ENCODE data around the gene OR51E1. TPM values are rescaled to one million over a fixed set of nuclear protein-coding genes. Genes with fewer than 3 reads are reported as not detected.
A peak's percentile ranks its signal among the peaks of the same experiment; 100 is the strongest.

The OR51E1 gene
- total and polyA plus RNA-seq, 4 donors = 0.01 to 0.60 TPM; not detected in 2

- no peak overlapping the region for H3K27ac ChIP-seq (ENCODE audit: low read depth in 1 of 2, low read length in 1 of 2)
- no peak overlapping the region for H3K4me3 ChIP-seq
- H3K27me3 ChIP-seq (ENCODE audit: control insufficient read depth in 3 of 3, insufficient read depth in 3 of 3, low read length in 2 of 3) = no peaks in the 10 kb centered on the region
- TF ChIP-seq CTCF (IDR thresholded peaks at IDR 0.05; ENCODE audit: control extremely low read depth, extremely low read depth) = no peak
- peaks cover 0 to 15% (median 9%) of the 10 kb centered on the region in 4 donors for H3K36me3 ChIP-seq (ENCODE audit: control insufficient read depth in 4 of 4, insufficient read depth in 4 of 4, low read length in 4 of 4)
- H3K9me3 ChIP-seq (ENCODE audit: control insufficient read depth in 4 of 4, insufficient read depth in 3 of 4, low read length in 3 of 4) = no peaks in the 10 kb centered on the region
- DNase-seq = peak in 2 of 3 donors; percentile 32 to 55
- ATAC-seq (ENCODE audit: insufficient read depth, low FRiP score) = no peak
- peak overlapping the region; percentile 42 to 67 for H3K9ac ChIP-seq (ENCODE audit: insufficient read depth in 1 of 2, low read length in 2 of 2)
- H3K4me1 ChIP-seq (ENCODE audit: control insufficient read depth in 5 of 5, insufficient read depth in 5 of 5, low read length in 5 of 5) = peaks cover 1 to 14% (median 11%) of the 10 kb centered on the region in 5 donors
- 19 to 22% methylated on average over 6 of the region's 6 CpGs for WGBS, 2 donors
These were observed 36.7 kb upstream of the OR51E1 start for GRCh38 chr11:4607096-4607495.

DNA sequence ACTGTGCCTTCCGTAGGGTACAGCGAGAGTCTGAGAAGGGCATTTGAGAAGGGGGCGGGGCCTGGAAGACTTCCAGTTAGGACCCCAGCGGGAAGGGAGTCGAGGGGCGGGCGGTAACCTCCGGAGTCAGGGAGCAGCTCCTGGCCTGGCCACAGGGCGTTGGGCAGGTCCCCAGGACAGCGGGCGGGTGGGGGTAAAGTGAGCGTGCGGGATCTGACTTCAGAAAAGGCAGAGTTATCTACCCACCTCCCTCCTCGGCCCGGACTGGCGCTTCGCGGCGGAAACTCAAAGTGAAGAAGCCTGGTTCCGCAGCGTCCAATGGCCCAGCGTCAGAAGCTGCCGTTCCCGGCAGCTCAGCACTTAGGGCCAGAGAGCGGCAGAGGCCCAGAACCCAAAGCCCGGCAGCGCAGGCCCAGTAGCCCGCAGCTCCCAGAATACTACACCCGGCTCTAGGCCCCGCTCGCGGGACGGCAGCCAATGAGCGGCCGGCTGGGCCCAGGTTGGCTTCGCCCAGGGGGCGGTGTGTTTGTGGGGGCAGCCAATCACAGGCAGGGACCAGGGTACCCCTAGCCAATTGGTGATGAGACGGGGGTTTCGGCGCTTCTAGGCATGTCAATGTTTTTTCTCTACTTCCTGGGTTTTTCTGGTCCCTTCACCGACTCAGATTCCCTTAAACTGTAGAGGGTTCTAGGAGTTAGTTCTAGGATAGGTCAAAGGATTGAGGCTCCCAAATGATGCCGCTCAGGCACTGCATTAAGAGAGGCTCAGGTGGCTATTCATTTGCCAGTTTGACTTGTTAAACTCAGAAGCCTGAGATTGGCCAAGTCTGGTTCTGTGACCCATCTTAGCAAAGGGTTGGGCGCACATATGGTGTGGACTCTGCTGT is 35.8 kb upstream of the OR51E1 start, which contains the start of gene TRIM68:
TSS of gene TRIM68 (minus strand) at position 451 of the 886 bp plus-strand sequence. CDS start 2,727 bp downstream, outside the sequence.
- peak within 1 kb of the TSS; percentile 92 to 93 for H3K27ac ChIP-seq (ENCODE audit: low read depth in 1 of 2, low read length in 1 of 2)
- H3K9ac ChIP-seq (ENCODE audit: insufficient read depth in 1 of 2, low read length in 2 of 2) = peak within 1 kb of the TSS; percentile 42 to 67
- no peaks in the 10 kb centered on the region for H3K9me3 ChIP-seq (ENCODE audit: control insufficient read depth in 4 of 4, insufficient read depth in 3 of 4, low read length in 3 of 4)
- peaks cover 0 to 11% (median 6%) of the 10 kb centered on the region in 4 donors for H3K36me3 ChIP-seq (ENCODE audit: control insufficient read depth in 4 of 4, insufficient read depth in 4 of 4, low read length in 4 of 4)
- H3K4me3 ChIP-seq = peak within 1 kb of the TSS; percentile 76
- DNase-seq (peak; percentile 97 to 98 (median 97)), ATAC-seq (ENCODE audit: insufficient read depth, low FRiP score) (peak; percentile 100)
- H3K4me1 ChIP-seq (ENCODE audit: control insufficient read depth in 5 of 5, insufficient read depth in 5 of 5, low read length in 5 of 5) = peaks cover 1 to 14% (median 11%) of the 10 kb centered on the region in 5 donors
- H3K27me3 ChIP-seq (ENCODE audit: control insufficient read depth in 3 of 3, insufficient read depth in 3 of 3, low read length in 2 of 3) = no peaks in the 10 kb centered on the region
- 4% methylated on average over 43 of the region's 43 CpGs for WGBS, 2 donors
- TF ChIP-seq CTCF (IDR thresholded peaks at IDR 0.05; ENCODE audit: control extremely low read depth, extremely low read depth) = no peak

DNA sequence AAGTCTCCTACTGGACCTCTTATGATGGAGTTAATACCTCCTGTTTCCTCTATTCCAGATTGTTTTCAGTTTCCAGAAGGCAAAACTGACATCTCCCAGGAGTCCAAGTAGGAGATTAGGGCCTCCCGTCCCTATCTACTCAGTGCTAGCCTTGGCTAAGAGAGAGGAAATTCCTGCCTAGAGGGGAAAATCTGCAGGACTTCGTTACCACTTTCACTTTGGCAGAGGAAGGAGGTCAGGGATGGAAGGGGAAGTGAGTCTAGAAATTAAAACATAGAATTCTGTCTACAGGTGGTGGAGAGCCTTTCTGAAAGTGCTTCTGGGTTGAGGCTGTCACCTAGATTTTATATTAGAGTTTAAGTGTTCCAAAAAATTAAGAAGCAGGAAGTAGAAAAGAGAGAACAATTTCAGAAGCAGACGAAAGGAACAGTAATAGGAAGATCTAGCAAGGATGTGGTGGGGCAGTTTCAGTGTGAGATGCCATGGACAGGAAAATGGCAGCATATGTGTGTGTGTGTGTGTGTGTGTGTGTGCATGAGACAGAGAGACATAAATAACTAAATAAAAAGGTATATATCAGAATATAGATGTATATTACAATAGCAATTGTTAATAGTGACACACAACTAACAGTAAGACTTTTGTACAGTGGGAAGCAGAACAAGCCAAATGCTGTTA is 33.4 kb upstream of the OR51E1 start:
- Histone ChIP-seq H3K36me3 (ENCODE audit: control insufficient read depth in 4 of 4, insufficient read depth in 4 of 4, low read length in 4 of 4) (no peaks in the 10 kb centered on the region), H3K4me1 (ENCODE audit: control insufficient read depth in 5 of 5, insufficient read depth in 5 of 5, low read length in 5 of 5) (peaks cover 1 to 14% (median 11%) of the 10 kb centered on the region in 5 donors), H3K27me3 (ENCODE audit: control insufficient read depth in 3 of 3, insufficient read depth in 3 of 3, low read length in 2 of 3) (no peaks in the 10 kb centered on the region), H3K4me3 (no peak overlapping the region), H3K27ac (ENCODE audit: low read depth in 1 of 2, low read length in 1 of 2) (peak overlapping the region in 1 of 2 donors; percentile 41), H3K9ac (ENCODE audit: insufficient read depth in 1 of 2, low read length in 2 of 2) (no peak overlapping the region), H3K9me3 (ENCODE audit: control insufficient read depth in 4 of 4, insufficient read depth in 3 of 4, low read length in 3 of 4) (no peaks in the 10 kb centered on the region)
- DNase-seq = peak in 1 of 3 donors; percentile 3
- WGBS, 2 donors = 13 to 18% methylated on average over 3 of the region's 3 CpGs
- no peak for ATAC-seq (ENCODE audit: insufficient read depth, low FRiP score)
- TF ChIP-seq CTCF (IDR thresholded peaks at IDR 0.05; ENCODE audit: control extremely low read depth, extremely low read depth) = no peak
